CD14-positive monocyte (primary cell): ENCODE results near the gene PDE7B. TPM values are rescaled to one million over a fixed set of nuclear protein-coding genes. Genes with fewer than 3 reads are reported as not detected.

Experiments used
- DNase-seq, 3 donors: peaks; one replicate each; pipeline ENCODE4 v3.0.0-alpha.2; 2011 to 2022
- H2AFZ ChIP-seq: 2 replicates; pipeline ENCODE4 v1.6.0; 2012; ENCODE audit warnings: mild to moderate bottlenecking, low read depth, low read length, inconsistent platforms; ENCODE audit not compliant: insufficient read depth, poor library complexity, severe bottlenecking
- H3K27ac ChIP-seq, 2 donors: 1 replicate in 1 of 2; 2 replicates in 1 of 2; pipeline ENCODE4 v1.5.1; 2012 to 2013; ENCODE audit warnings: low read length in 2 of 2, control low read depth in 1 of 2, inconsistent platforms in 1 of 2, low read depth in 1 of 2, mild to moderate bottlenecking in 1 of 2
- H3K27me3 ChIP-seq, 2 donors: one replicate each; pipeline versions ENCODE4 v1.6.0 to v1.6.1; 2011 to 2013; ENCODE audit warnings: low read length in 2 of 2; ENCODE audit not compliant: control insufficient read depth in 2 of 2, insufficient read depth in 2 of 2
- H3K36me3 ChIP-seq, 2 donors: replicated peaks in 1 of 2; 1 replicate in 1 of 2; 2 replicates in 1 of 2; pipeline versions ENCODE4 v1.5.1 to v1.6.1; 2012 to 2013; ENCODE audit warnings: low read length in 2 of 2, control low read depth in 1 of 2, inconsistent platforms in 1 of 2, mild to moderate bottlenecking in 1 of 2; ENCODE audit not compliant: insufficient read depth in 2 of 2, control insufficient read depth in 1 of 2
- H3K4me1 ChIP-seq, 2 donors: 1 replicate in 1 of 2; 2 replicates in 1 of 2; pipeline versions ENCODE4 v1.5.1 to v1.6.1; 2012 to 2013; ENCODE audit warnings: low read length in 2 of 2, control low read depth in 1 of 2, inconsistent platforms in 1 of 2, mild to moderate bottlenecking in 1 of 2, moderate library complexity in 1 of 2; ENCODE audit not compliant: insufficient read depth in 2 of 2, control insufficient read depth in 1 of 2
- H3K4me2 ChIP-seq: replicated peaks from 2 replicates; pipeline ENCODE3; 2012; ENCODE audit warnings: low read length, moderate library complexity, mild to moderate bottlenecking; ENCODE audit not compliant: poor library complexity, severe bottlenecking; ENCODE audit errors: extremely low read depth
- H3K4me3 ChIP-seq, 3 experiments: fragments of 200-600 bp in 1 of 3; sonication (generic) in 1 of 3; replicated peaks in 1 of 3; 1 replicate in 2 of 3; 2 replicates in 1 of 3; pipeline ENCODE4 v1.5.1; 2011 to 2013; ENCODE audit warnings: low read length in 3 of 3, mild to moderate bottlenecking in 3 of 3, control low read depth in 2 of 3, low read depth in 2 of 3, inconsistent platforms in 1 of 3, moderate library complexity in 1 of 3
- H3K79me2 ChIP-seq: 2 replicates; pipeline ENCODE4 v1.6.0; 2012; ENCODE audit warnings: mild to moderate bottlenecking, control low read depth, inconsistent platforms, low read length, moderate library complexity; ENCODE audit not compliant: insufficient read depth
- H3K9ac ChIP-seq: 2 replicates; pipeline ENCODE4 v1.6.0; 2017; ENCODE audit warnings: low read length, mild to moderate bottlenecking; ENCODE audit not compliant: insufficient read depth, poor library complexity, severe bottlenecking
- H3K9me3 ChIP-seq, 2 donors: replicated peaks in 1 of 2; 1 replicate in 1 of 2; 2 replicates in 1 of 2; pipeline versions ENCODE4 v1.5.1 to v1.6.1; 2012 to 2013; ENCODE audit warnings: low read length in 2 of 2, control low read depth in 1 of 2; ENCODE audit not compliant: control insufficient read depth in 1 of 2, insufficient read depth in 1 of 2
- H4K20me1 ChIP-seq: 2 replicates; pipeline ENCODE4 v1.6.0; 2012; ENCODE audit warnings: mild to moderate bottlenecking, low read length, control low read depth, moderate library complexity; ENCODE audit not compliant: insufficient read depth
- H3K27ac Mint-ChIP-seq, 7 donors: one replicate each; pipeline ENCODE4 v1.8.0; 2020; ENCODE audit warnings: mild to moderate bottlenecking in 7 of 7, mixed read lengths in 7 of 7, moderate library complexity in 6 of 7, inconsistent platforms in 2 of 7
- H3K27me3 Mint-ChIP-seq, 3 donors: one replicate each; pipeline ENCODE4 v1.8.0; 2021 to 2022; ENCODE audit warnings: low read depth in 3 of 3, mild to moderate bottlenecking in 3 of 3, mixed read lengths in 3 of 3, moderate library complexity in 3 of 3, inconsistent platforms in 1 of 3
- H3K36me3 Mint-ChIP-seq, 2 donors: one replicate each; pipeline ENCODE4 v1.8.0; 2020; ENCODE audit warnings: mixed read lengths in 2 of 2, inconsistent platforms in 1 of 2, mild to moderate bottlenecking in 1 of 2
- H3K4me1 Mint-ChIP-seq: one replicate; pipeline ENCODE4 v1.8.0; 2020; ENCODE audit warnings: mild to moderate bottlenecking, mixed read lengths
- H3K4me3 Mint-ChIP-seq, 2 donors: one replicate each; pipeline ENCODE4 v1.8.0; 2020; ENCODE audit warnings: mild to moderate bottlenecking in 2 of 2, mixed read lengths in 2 of 2, moderate library complexity in 1 of 2
- H3K9me3 Mint-ChIP-seq, 7 donors: one replicate each; pipeline ENCODE4 v1.8.0; 2020 to 2022; ENCODE audit warnings: mixed read lengths in 7 of 7, mild to moderate bottlenecking in 6 of 7, moderate library complexity in 6 of 7, inconsistent platforms in 2 of 7
- WGBS: methylation state at CpG from one replicate; pipeline ENCODE4 v1.1.5; 2013; ENCODE audit warnings: missing lambda C conversion rate; ENCODE audit not compliant: insufficient coverage; 5-methylcytosine and 5-hydroxymethylcytosine counted together
- intact Hi-C, 2 donors: fragments of 100-400 bp; cut with micrococcal nuclease; formaldehyde crosslinking; loops; one replicate each; pipeline versions ENCODE4 v1.15.0 to v1.15.1; 2023
- polyA plus RNA-seq, 3 donors: library from polyadenylated mRNA; depleted of rRNA in 1 of 3; unstranded in 2 of 3; stranded (reverse) in 1 of 3; fragments of 300-500 nt in 2 of 3; fragments of >200 nt in 1 of 3; fragmentation: Illumina TruSeq in 2 of 3; gene quantifications; 1 replicate in 2 of 3; 2 replicates in 1 of 3; pipeline ENCODE4 v1.2.3, GENCODE V29; 2012 to 2021
- TF ChIP-seq, protein P1 (sequence below): fragments of 200-600 bp; IDR thresholded peaks from one replicate; pipeline ENCODE4 v1.8.0; 2022; ENCODE audit warnings: antibody characterized with exemption, mild to moderate bottlenecking

Gene PDE7B
- polyA plus RNA-seq, 3 donors, result 0.37 to 1.1 (median 0.89) TPM

DNA sequence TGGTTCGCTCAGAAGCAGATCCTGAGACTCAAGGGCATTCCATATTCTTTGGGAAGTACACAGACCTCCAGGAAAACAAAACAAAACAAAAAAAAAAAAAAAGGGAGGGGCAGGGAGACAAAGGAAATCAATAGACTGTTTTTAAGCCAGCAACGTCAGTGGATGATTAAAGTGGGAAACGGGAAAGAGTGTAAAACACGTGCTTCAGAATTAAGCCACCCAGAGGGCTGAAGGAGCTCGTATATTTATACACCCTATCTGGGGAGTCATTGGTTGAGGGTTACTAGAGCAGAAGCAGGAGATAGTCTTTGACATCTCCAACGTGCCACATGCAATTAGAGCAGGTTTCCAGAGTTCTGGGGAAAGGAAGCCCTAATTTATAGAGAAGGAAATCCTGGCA is 26.2 kb downstream of the PDE7B start:
- Mint-ChIP-seq H3K4me3 (no peak overlapping the region), H3K27me3 (no peaks in the 10 kb centered on the region), H3K9me3 (peaks cover 0 to 4% (median 0%) of the 10 kb centered on the region in 7 donors), H3K36me3 (no peaks in the 10 kb centered on the region), H3K4me1 (peaks cover 13% of the 10 kb centered on the region), H3K27ac (peak overlapping the region in 1 of 7 donors; percentile 36)
- TF ChIP-seq, protein P1, sequence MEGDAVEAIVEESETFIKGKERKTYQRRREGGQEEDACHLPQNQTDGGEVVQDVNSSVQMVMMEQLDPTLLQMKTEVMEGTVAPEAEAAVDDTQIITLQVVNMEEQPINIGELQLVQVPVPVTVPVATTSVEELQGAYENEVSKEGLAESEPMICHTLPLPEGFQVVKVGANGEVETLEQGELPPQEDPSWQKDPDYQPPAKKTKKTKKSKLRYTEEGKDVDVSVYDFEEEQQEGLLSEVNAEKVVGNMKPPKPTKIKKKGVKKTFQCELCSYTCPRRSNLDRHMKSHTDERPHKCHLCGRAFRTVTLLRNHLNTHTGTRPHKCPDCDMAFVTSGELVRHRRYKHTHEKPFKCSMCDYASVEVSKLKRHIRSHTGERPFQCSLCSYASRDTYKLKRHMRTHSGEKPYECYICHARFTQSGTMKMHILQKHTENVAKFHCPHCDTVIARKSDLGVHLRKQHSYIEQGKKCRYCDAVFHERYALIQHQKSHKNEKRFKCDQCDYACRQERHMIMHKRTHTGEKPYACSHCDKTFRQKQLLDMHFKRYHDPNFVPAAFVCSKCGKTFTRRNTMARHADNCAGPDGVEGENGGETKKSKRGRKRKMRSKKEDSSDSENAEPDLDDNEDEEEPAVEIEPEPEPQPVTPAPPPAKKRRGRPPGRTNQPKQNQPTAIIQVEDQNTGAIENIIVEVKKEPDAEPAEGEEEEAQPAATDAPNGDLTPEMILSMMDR, result no peak
- no peaks in the 10 kb centered on the region for H3K36me3 ChIP-seq
- H3K9me3 ChIP-seq, result no peaks in the 10 kb centered on the region
- whole genome bisulfite sequencing, result 100% methylated on average over 2 of the region's 6 CpGs
- H3K79me2 ChIP-seq, result no peaks in the 10 kb centered on the region
- no peak overlapping the region for H3K4me3 ChIP-seq
- DNase-seq, result no peak
- peaks cover 6 to 14% of the 10 kb centered on the region in 2 donors for H3K4me1 ChIP-seq
- intact Hi-C loops, result no loop called here
- no peaks in the 10 kb centered on the region for H4K20me1 ChIP-seq
- H3K4me2 ChIP-seq, result no peak overlapping the region
- no peak overlapping the region for H3K9ac ChIP-seq
- no peaks in the 10 kb centered on the region for H3K27me3 ChIP-seq
- H3K27ac ChIP-seq, result no peak overlapping the region
- H2AFZ ChIP-seq, result no peak overlapping the region

DNA sequence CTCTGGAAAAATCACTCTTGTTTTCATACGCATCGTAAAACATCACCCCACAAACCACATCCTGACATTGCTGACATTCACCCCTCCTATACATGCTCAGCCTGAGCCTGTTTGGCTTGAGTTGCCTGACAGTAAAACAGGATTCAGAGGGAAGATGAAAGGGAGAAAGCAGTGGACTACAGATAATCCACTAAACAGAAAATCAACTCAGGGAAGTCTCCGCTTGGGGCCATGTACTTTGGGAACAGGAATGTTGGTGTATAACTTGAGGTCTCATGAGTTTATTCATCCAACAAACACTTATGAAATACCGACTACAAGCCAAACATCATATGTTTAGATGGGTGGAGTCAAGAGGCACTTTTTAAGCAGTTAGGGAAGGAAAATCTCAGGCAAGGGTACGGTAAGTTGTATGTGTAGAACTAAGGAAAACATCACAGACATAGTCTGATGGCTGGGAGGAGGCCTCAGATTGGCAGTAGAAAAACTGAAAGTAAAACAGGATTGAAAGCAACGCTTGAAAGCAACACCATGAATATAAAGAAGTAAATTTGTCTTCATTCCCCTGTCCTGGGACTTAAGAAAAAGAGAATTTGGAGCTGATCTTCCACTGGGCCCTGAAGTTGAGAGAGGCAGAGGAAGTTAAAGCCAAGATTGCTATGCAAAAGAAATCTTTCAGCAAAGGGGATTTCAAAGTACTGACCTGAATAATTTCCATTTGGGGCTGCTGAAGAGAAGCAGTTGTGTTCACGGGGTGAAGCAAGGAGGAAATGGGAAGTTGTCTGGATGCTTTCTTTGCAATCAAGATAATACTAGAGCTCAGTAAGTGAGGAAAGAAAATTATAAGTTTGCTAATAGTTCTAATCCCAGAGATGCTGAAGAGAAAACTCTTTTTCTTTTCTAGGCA is 28.8 kb downstream of the PDE7B start:
- TF ChIP-seq, protein P1, result no peak
- no peaks in the 10 kb centered on the region for H3K36me3 ChIP-seq
- peaks cover 0 to 4% (median 0%) of the 10 kb centered on the region in 7 donors for H3K9me3 Mint-ChIP-seq
- whole genome bisulfite sequencing, result 5% methylated on average over 2 of the region's 7 CpGs
- H3K79me2 ChIP-seq, result no peaks in the 10 kb centered on the region
- peak overlapping the region; percentile 68 to 87 for H3K4me3 Mint-ChIP-seq
- H3K36me3 Mint-ChIP-seq, result no peaks in the 10 kb centered on the region
- peaks cover 6 to 14% of the 10 kb centered on the region in 2 donors for H3K4me1 ChIP-seq
- H3K9me3 ChIP-seq, result no peaks in the 10 kb centered on the region
- no peaks in the 10 kb centered on the region for H3K27me3 Mint-ChIP-seq
- peak overlapping the region; percentile 42 for H3K9ac ChIP-seq
- H2AFZ ChIP-seq, result peak overlapping the region; percentile 76
- peak overlapping the region in 6 of 7 donors; percentile 53 to 81 (median 73) for H3K27ac Mint-ChIP-seq
- intact Hi-C loops, result no loop called here
- peak; percentile 14 to 21 (median 20) for DNase-seq
- peak overlapping the region; percentile 71 for H3K4me2 ChIP-seq
- no peaks in the 10 kb centered on the region for H4K20me1 ChIP-seq
- H3K4me3 ChIP-seq, result peak overlapping the region in 2 of 3 experiments; percentile 63
- no peaks in the 10 kb centered on the region for H3K27me3 ChIP-seq
- H3K27ac ChIP-seq, result peak overlapping the region in 1 of 2 donors; percentile 64
- peaks cover 13% of the 10 kb centered on the region for H3K4me1 Mint-ChIP-seq
